PC-3 (cell line): ENCODE measurements around the gene VCX.

Experiments used
- CTCF ChIP-seq: fragments of 300-600 bp; sonication (generic); conservative IDR thresholded peaks from 2 replicates; pipeline ENCODE4 v1.5.1; 2017; ENCODE audit warnings: antibody characterized with exemption, low read depth, mild to moderate bottlenecking, low read length
- EZH2phosphoT487 ChIP-seq: fragments of 300-600 bp; sonication (generic); IDR thresholded peaks from 2 replicates; pipeline ENCODE4 v1.6.1; 2018; ENCODE audit warnings: mild to moderate bottlenecking, antibody characterized with exemption, low read length, borderline replicate concordance

- no peak for TF ChIP-seq CTCF
- no peak for TF ChIP-seq EZH2phosphoT487
Measured at GRCh38 chrX:7889135-7889534, 46.2 kb downstream of the VCX start.
